SK-N-MC (cell line): ENCODE measurements around the gene PIGS.

ENCODE experiments used
- EZH2 ChIP-seq: fragments of 200-600 bp; sonication (generic); IDR thresholded peaks from one replicate; pipeline ENCODE4 v1.6.1; 2017; ENCODE audit warnings: antibody characterized with exemption
- POLR2AphosphoS5 ChIP-seq: IDR thresholded peaks from 2 replicates; pipeline ENCODE4 v1.6.1; 2012; ENCODE audit warnings: mild to moderate bottlenecking, low read depth, low read length, borderline replicate concordance

DNA sequence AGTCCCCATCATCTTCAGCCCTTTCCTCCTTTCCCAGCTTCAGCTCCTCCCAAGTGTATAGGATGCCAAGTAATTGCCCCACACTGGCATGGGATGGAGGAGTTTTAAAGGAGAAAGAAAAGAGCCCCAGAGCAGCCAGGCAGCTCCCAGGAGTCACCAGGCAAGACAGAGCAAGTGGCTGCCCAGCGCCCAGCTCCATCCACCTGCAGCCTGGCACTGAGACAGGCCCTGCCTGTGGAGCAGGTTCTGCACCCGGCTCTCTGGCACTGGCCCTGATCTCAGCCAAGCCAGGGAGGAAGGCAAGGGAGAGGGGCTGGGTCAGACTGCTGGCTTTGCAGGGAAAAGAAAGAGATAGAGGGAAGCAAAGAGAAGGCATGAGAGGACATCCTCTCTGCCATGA is 43.5 kb downstream of the PIGS start:
- TF ChIP-seq EZH2: no peak
- no peak for TF ChIP-seq POLR2AphosphoS5
